HCT116 (cell line): Measurements from ENCODE around the gene KLF11.
"Not testable (repeated sequence)": the region's sequence is repeated elsewhere in the genome, so short reads cannot be mapped to it uniquely, and the experiment has no call there.

Experiments used
- CTCF ChIP-seq, 3 experiments: fragments of 200-600 bp in 1 of 3; sonication (generic) in 1 of 3; IDR thresholded peaks in 2 of 3; conservative IDR thresholded peaks in 1 of 3; 2 replicates each; pipeline ENCODE4 v1.5.1; 2012 to 2017; ENCODE audit warnings: low read depth in 2 of 3, low read length in 2 of 3, antibody characterized with exemption in 1 of 3, borderline replicate concordance in 1 of 3, control low read depth in 1 of 3, mild to moderate bottlenecking in 1 of 3, mixed read lengths in 1 of 3, mixed run types in 1 of 3, moderate library complexity in 1 of 3; ENCODE audit not compliant: insufficient read depth in 1 of 3
- EZH2 ChIP-seq: fragments of 200-600 bp; sonication (generic); IDR thresholded peaks from 2 replicates; pipeline ENCODE4 v1.6.1; 2017; ENCODE audit warnings: antibody characterized with exemption, mixed run types
- JUND ChIP-seq: IDR thresholded peaks from 2 replicates; pipeline ENCODE4 v1.6.1; 2012

- not testable (repeated sequence) for TF ChIP-seq EZH2; CTCF (IDR thresholded peaks at IDR 0.05 in 2 of 3, conservative IDR thresholded peaks at IDR 0.05 in 1 of 3; ENCODE audit: borderline replicate concordance in 1 of 3, insufficient read depth in 1 of 3, low read depth in 2 of 3, low read length in 2 of 3); JUND
These were observed 29.5 kb upstream of the KLF11 start for GRCh38 chr2:10013651-10014417.
